ENCODE measurements around the gene ARMH3. TPM values are rescaled to one million over a fixed set of nuclear protein-coding genes. Genes with fewer than 3 reads are reported as not detected.

ARMH3 gene
- total RNA-seq, 1 donor from 2014 or later = 10.7 TPM

DNA sequence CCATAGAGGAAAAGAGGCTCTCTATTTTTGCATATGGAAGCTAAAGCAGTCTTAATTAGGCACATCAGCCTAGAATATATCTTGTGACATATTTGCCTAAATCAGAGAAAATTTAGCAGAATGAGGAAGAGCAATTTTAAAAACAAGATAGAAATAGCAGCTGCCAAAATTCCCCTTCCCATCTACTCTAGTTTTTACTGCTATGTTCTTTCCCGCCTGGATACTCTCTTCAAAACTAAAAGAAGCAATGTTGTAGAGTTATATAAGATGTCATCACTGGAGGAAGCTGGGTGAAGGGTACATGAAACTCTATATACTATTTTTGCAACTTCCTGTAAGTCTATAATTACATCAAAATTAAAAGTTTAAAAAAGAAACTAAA lies 87.0 kb downstream of the ARMH3 start:
- TF ChIP-seq, protein P1, sequence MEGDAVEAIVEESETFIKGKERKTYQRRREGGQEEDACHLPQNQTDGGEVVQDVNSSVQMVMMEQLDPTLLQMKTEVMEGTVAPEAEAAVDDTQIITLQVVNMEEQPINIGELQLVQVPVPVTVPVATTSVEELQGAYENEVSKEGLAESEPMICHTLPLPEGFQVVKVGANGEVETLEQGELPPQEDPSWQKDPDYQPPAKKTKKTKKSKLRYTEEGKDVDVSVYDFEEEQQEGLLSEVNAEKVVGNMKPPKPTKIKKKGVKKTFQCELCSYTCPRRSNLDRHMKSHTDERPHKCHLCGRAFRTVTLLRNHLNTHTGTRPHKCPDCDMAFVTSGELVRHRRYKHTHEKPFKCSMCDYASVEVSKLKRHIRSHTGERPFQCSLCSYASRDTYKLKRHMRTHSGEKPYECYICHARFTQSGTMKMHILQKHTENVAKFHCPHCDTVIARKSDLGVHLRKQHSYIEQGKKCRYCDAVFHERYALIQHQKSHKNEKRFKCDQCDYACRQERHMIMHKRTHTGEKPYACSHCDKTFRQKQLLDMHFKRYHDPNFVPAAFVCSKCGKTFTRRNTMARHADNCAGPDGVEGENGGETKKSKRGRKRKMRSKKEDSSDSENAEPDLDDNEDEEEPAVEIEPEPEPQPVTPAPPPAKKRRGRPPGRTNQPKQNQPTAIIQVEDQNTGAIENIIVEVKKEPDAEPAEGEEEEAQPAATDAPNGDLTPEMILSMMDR (IDR thresholded peaks at IDR 0.05; ENCODE audit: insufficient read depth, low read length, poor library complexity, severe bottlenecking) = no peak
- H3K36me3 ChIP-seq (ENCODE audit: control insufficient read depth, insufficient read depth, low read length) = no peaks in the 10 kb centered on the region
- no peak for DNase-seq (ENCODE audit: low read depth)
- no peak overlapping the region for H3K4me3 ChIP-seq (ENCODE audit: low read depth, low read length)
- H3K27me3 ChIP-seq (ENCODE audit: control insufficient read depth, insufficient read depth, low read length) = no peaks in the 10 kb centered on the region

DNA sequence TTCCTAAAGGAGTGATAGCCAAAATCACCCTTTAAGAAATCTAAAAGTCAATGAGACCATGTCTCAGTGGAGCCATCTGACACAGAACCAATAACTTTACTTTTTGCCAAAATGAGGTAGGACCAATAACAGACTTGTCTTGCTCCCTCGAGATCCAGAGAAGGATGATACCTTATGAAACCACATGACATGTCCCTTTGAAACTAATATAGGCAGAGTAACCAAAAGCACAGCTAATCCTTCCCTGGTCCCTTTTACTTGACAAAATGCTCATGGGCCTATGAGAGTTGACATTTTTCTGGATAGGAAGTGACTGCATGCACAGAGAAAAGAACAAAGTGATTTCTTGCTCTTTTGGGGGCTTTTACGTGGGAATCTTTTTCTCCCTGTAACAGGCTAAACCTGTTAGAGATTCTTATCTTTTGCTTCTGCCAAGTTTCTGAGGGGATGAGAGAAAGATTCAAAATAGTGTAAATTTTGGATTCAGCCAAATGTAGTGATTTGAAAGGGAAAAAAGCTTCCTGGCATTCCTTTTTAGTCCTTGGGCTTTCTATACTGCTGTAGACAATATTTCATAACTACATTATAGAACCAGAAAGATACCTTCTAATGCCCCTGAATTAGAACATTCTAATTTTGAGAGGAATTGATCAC lies 87.6 kb downstream of the ARMH3 start:
- H3K4me3 ChIP-seq (ENCODE audit: low read depth, low read length) = no peak overlapping the region
- H3K27me3 ChIP-seq (ENCODE audit: control insufficient read depth, insufficient read depth, low read length) = no peaks in the 10 kb centered on the region
- H3K36me3 ChIP-seq (ENCODE audit: control insufficient read depth, insufficient read depth, low read length) = no peaks in the 10 kb centered on the region
- DNase-seq (ENCODE audit: low read depth) = no peak
- TF ChIP-seq, protein P1 (IDR thresholded peaks at IDR 0.05; ENCODE audit: insufficient read depth, low read length, poor library complexity, severe bottlenecking) = no peak

DNA sequence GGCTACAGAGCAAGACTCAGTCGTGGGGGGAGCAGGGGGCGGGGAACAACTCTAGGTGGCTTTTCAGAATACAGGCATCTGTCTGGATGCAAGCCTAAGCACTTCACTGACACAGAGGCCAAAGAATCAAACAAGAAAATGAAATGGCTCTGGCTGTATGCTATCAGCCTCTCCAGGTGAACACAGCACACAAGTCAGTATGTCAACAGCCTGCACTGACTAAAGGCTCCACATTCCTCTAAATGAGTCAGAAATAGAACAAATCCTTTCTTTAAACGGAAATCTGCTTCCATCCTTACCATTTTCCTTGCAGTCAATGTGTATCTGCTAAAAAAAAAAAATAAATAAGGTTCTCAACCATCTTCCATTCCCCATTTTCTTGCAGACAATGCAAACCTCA lies 88.3 kb downstream of the ARMH3 start:
- TF ChIP-seq, protein P1 (IDR thresholded peaks at IDR 0.05; ENCODE audit: insufficient read depth, low read length, poor library complexity, severe bottlenecking) = no peak
- no peak for DNase-seq (ENCODE audit: low read depth)
- H3K4me3 ChIP-seq (ENCODE audit: low read depth, low read length) = no peak overlapping the region
- no peaks in the 10 kb centered on the region for H3K36me3 ChIP-seq (ENCODE audit: control insufficient read depth, insufficient read depth, low read length)
- H3K27me3 ChIP-seq (ENCODE audit: control insufficient read depth, insufficient read depth, low read length) = no peaks in the 10 kb centered on the region

DNA sequence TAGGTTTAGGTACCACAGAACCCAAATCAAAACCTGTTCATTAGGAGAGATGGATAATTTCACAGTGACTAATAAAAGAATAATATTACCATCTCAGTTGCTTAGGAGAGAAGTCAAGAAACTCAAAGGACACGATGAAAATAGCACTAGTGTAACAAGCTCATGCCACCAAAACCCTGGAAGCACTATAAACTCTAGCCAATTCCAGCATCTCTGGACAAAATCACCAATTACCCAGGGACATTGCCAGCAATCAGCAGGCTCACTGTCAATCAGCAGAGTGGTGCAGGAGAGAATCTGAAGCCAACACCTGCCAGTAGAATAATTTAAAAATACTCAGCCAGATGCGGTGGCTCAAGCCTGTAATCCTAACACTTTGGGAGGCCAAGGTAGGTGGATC lies 88.9 kb downstream of the ARMH3 start:
- Histone ChIP-seq H3K27me3 (ENCODE audit: control insufficient read depth, insufficient read depth, low read length) (no peaks in the 10 kb centered on the region), H3K36me3 (ENCODE audit: control insufficient read depth, insufficient read depth, low read length) (no peaks in the 10 kb centered on the region), H3K4me3 (ENCODE audit: low read depth, low read length) (no peak overlapping the region)
- TF ChIP-seq, protein P1 (IDR thresholded peaks at IDR 0.05; ENCODE audit: insufficient read depth, low read length, poor library complexity, severe bottlenecking) = no peak
- no peak for DNase-seq (ENCODE audit: low read depth)

DNA sequence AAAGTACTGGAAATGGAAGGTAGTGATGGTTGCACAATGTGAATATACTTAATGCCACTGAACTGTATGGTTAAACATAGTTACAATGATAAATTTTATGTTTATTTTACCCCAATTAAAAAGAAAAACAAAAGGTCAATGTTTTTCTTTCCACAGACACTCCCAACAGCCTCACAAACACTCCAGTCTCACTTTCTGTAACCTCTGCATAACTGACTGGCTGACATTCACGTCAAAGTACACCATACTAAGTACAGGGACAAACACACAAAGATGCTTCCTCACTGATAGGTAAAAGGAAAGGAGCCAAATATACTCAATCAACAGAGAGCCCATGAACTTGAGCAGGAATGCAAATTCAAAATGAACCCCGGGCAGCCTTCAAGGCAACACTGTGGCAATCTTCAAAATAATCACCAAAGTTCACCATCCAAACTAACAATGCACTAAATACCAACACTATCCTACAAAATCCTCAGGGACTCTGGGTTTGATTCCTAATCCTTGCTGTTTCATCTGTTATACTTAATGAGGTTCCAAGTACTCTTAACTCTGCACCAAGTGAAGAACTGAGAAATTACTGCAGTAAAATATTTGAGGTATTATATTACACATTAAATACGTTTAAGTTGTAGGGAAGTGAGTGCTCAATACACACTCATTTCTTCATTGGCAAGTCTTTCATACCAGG lies 90.8 kb downstream of the ARMH3 start:
- Histone ChIP-seq H3K36me3 (ENCODE audit: control insufficient read depth, insufficient read depth, low read length) (no peaks in the 10 kb centered on the region), H3K4me3 (ENCODE audit: low read depth, low read length) (no peak overlapping the region), H3K27me3 (ENCODE audit: control insufficient read depth, insufficient read depth, low read length) (no peaks in the 10 kb centered on the region)
- DNase-seq (ENCODE audit: low read depth) = no peak
- TF ChIP-seq, protein P1 (IDR thresholded peaks at IDR 0.05; ENCODE audit: insufficient read depth, low read length, poor library complexity, severe bottlenecking) = no peak

Data from kidney epithelial cell (primary cell).